K562 (cell line): ENCODE results near the gene SON. TPM values are rescaled to one million over a fixed set of nuclear protein-coding genes. Genes with fewer than 3 reads are reported as not detected.

Experiments
- ARID3A ChIP-seq: IDR thresholded peaks from 2 replicates; pipeline ENCODE4 v1.6.1; 2012; ENCODE audit warnings: low read depth, low read length, improper control_type of control experiment, borderline replicate concordance
- ATF3 ChIP-seq, 2 experiments: fragments of 450-650 bp in 1 of 2; sonication (generic) in 1 of 2; formaldehyde crosslinking in 1 of 2; IDR thresholded peaks in 1 of 2; conservative IDR thresholded peaks in 1 of 2; 2 replicates each; pipeline versions ENCODE4 v1.6.1 to v1.8.1; 2016 to 2023; ENCODE audit warnings: mild to moderate bottlenecking in 2 of 2, moderate library complexity in 2 of 2, inconsistent platforms in 1 of 2, missing genetic modification reagents in 1 of 2
- BRD4 ChIP-seq: fragments of 200-600 bp; sonication (generic); IDR thresholded peaks from 2 replicates; pipeline ENCODE4 v1.6.1; 2017; ENCODE audit warnings: inconsistent platforms
- E2F1 ChIP-seq: sonication (generic); formaldehyde crosslinking; IDR thresholded peaks from 2 replicates; pipeline ENCODE4 v1.8.1; 2023; ENCODE audit warnings: mild to moderate bottlenecking, missing genetic modification reagents, moderate library complexity
- E2F4 ChIP-seq: sonication (generic); formaldehyde crosslinking; IDR thresholded peaks from 2 replicates; pipeline ENCODE4 v1.8.0; 2022; ENCODE audit warnings: mild to moderate bottlenecking, low read depth, missing genetic modification reagents
- EHMT2 ChIP-seq: fragments of 450-650 bp; IDR thresholded peaks from 2 replicates; pipeline ENCODE4 v1.6.1; 2018; ENCODE audit warnings: antibody characterized with exemption
- JUND ChIP-seq, 2 experiments: IDR thresholded peaks; 2 replicates in 1 of 2; 3 replicates in 1 of 2; pipeline ENCODE4 v1.6.1; 2011; ENCODE audit warnings: borderline replicate concordance in 2 of 2, low read depth in 2 of 2, low read length in 2 of 2, improper control_type of control experiment in 1 of 2, missing biosample characterization in 1 of 2, missing genetic modification characterization in 1 of 2, missing genetic modification reagents in 1 of 2
- KAT8 ChIP-seq: fragments of 450-650 bp; IDR thresholded peaks from 2 replicates; pipeline ENCODE4 v1.6.1; 2016; ENCODE audit warnings: low read depth, mild to moderate bottlenecking
- KLF10 ChIP-seq: fragments of 250-450 bp; sonication (Bioruptor Pico); IDR thresholded peaks from 2 replicates; pipeline ENCODE4 v1.6.1; 2021; ENCODE audit warnings: matching md5 sums
- LEF1 ChIP-seq: fragments of 450-650 bp; IDR thresholded peaks from 2 replicates; pipeline ENCODE4 v1.6.1; 2016; ENCODE audit warnings: mild to moderate bottlenecking
- NUFIP1 ChIP-seq: fragments of 450-650 bp; IDR thresholded peaks from 2 replicates; pipeline ENCODE4 v1.6.1; 2018; ENCODE audit not compliant: partially characterized antibody
- RAD21 ChIP-seq, 2 experiments: fragments of 250-450 bp in 1 of 2; fragments of 450-650 bp in 1 of 2; sonication (Bioruptor Pico) in 1 of 2; formaldehyde crosslinking in 1 of 2; IDR thresholded peaks in 1 of 2; conservative IDR thresholded peaks in 1 of 2; 2 replicates each; pipeline versions ENCODE4 v1.4.0 to v1.8.0; 2020 to 2022; ENCODE audit warnings: mild to moderate bottlenecking in 2 of 2, moderate library complexity in 1 of 2
- RBM34 ChIP-seq: fragments of 200-400 bp; formaldehyde crosslinking; IDR thresholded peaks from 2 replicates; pipeline ENCODE4 v1.6.1; 2018; ENCODE audit warnings: low read length, borderline replicate concordance; ENCODE audit not compliant: insufficient read depth
- SAFB2 ChIP-seq: fragments of 200-400 bp; formaldehyde crosslinking; IDR thresholded peaks from 2 replicates; pipeline ENCODE4 v1.6.1; 2018; ENCODE audit warnings: borderline replicate concordance, low read length, low read depth, moderate library complexity; ENCODE audit not compliant: severe bottlenecking
- SIN3A ChIP-seq, 2 experiments: fragments of 150-350 bp in 1 of 2; IDR thresholded peaks; 2 replicates each; pipeline ENCODE4 v1.6.1; 2011 to 2016; ENCODE audit warnings: borderline replicate concordance in 2 of 2, low read depth in 2 of 2, low read length in 2 of 2, mild to moderate bottlenecking in 2 of 2, moderate library complexity in 2 of 2; ENCODE audit not compliant: control insufficient read depth in 1 of 2
- SRSF1 ChIP-seq: fragments of 200-400 bp; formaldehyde crosslinking; IDR thresholded peaks from 2 replicates; pipeline ENCODE4 v1.6.1; 2017; ENCODE audit warnings: mild to moderate bottlenecking, low read depth, low read length, moderate library complexity
- TBP ChIP-seq: optimal IDR thresholded peaks from 2 replicates; pipeline ENCODE3; 2011; ENCODE audit warnings: low read depth, low read length, improper control_type of control experiment
- WHSC1 ChIP-seq: IDR thresholded peaks from one replicate; pipeline ENCODE4 v1.6.1; 2012; ENCODE audit warnings: low read length, control low read depth, inconsistent platforms
- ZBTB1 ChIP-seq: sonication (generic); formaldehyde crosslinking; IDR thresholded peaks from 2 replicates; pipeline ENCODE4 v1.8.1; 2023; ENCODE audit warnings: missing genetic modification reagents, low read depth, mild to moderate bottlenecking, borderline replicate concordance
- ZNF212 ChIP-seq: fragments of 450-650 bp; formaldehyde crosslinking; IDR thresholded peaks from 2 replicates; pipeline ENCODE4 v1.4.0; 2020; ENCODE audit warnings: mild to moderate bottlenecking
- ZNF707 ChIP-seq: fragments of 250-450 bp; sonication (Bioruptor Pico); conservative IDR thresholded peaks from 2 replicates; pipeline ENCODE4 v1.8.0; 2022; ENCODE audit warnings: inconsistent platforms, mild to moderate bottlenecking, moderate library complexity
- polyA plus RNA-seq, 8 experiments: library from polyadenylated mRNA; depleted of rRNA in 4 of 8; stranded (reverse) in 5 of 8; unstranded in 3 of 8; fragments of >200 nt; fragmentation: Nextera tagmentation in 2 of 8; fragmentation: Illumina TruSeq in 1 of 8; extraction: Ambion mirVana in 2 of 8; extraction: Trizol in 1 of 8; gene quantifications; 2 replicates each; pipeline versions ENCODE4 v1.2.1 to v1.2.3, GENCODE V29; 2011 to 2014; ENCODE audit warnings: inconsistent platforms in 1 of 8, missing spikeins in 1 of 8
- total RNA-seq, 7 experiments: library from RNA; depleted of rRNA in 6 of 7; stranded (reverse); fragments of >200 nt in 6 of 7; fragmentation: Illumina TruSeq in 2 of 7; extraction: Trizol in 2 of 7; gene quantifications; 2 replicates each; pipeline versions ENCODE4 v1.2.1 to v1.2.3, GENCODE V29; 2011 to 2021; ENCODE audit warnings: low replicate concordance in 1 of 7

SON gene
- total and polyA plus RNA-seq, 9 of the 15 experiments (the other 6 are each of a cell fraction or from before 2014, with no cell fraction given), result 105 to 742 (median 187) TPM

GRCh38 chr21:33541756-33542639 lies 840 bp upstream of the SON start, which contains the start of gene GART (continued):
- TF ChIP-seq SIN3A (IDR thresholded peaks at IDR 0.05; ENCODE audit: borderline replicate concordance in 2 of 2, control insufficient read depth in 1 of 2, low read depth in 2 of 2, low read length in 2 of 2), result peak; percentile 85 to 91
- TF ChIP-seq NUFIP1, result no peak
- no peak for TF ChIP-seq KAT8
- no peak for TF ChIP-seq ZNF212 (CRISPR knock-in tag)
- TF ChIP-seq WHSC1, result no peak
- TF ChIP-seq RBM34, result no peak
- no peak for TF ChIP-seq LEF1
- TF ChIP-seq BRD4, result peak; percentile 98
- TF ChIP-seq SRSF1, result no peak
- TF ChIP-seq EHMT2, result no peak
- no peak for TF ChIP-seq ZNF707
- TF ChIP-seq RAD21 (CRISPR knock-in tag; conservative IDR thresholded peaks at IDR 0.05 in 1 of 2, IDR thresholded peaks at IDR 0.05 in 1 of 2), result no peak
- no peak; the same call in none of the 2 replicates for TF ChIP-seq E2F1 (CRISPR knock-in tag)
- TF ChIP-seq JUND (IDR thresholded peaks at IDR 0.05; ENCODE audit: borderline replicate concordance, low read depth, low read length), result no peak
- no peak; the same call in 2 of the 3 replicates for TF ChIP-seq JUND (tag; IDR thresholded peaks at IDR 0.05; ENCODE audit: borderline replicate concordance, low read depth, low read length)
- TF ChIP-seq ATF3 (IDR thresholded peaks at IDR 0.05), result no peak
- no peak for TF ChIP-seq ATF3 (CRISPR knock-in tag; conservative IDR thresholded peaks at IDR 0.05)
- peak; percentile 18; the same call in 1 of the 2 replicates for TF ChIP-seq ARID3A
- TF ChIP-seq TBP, result peak; percentile 92
- TF ChIP-seq KLF10, result no peak
- TF ChIP-seq ZBTB1 (CRISPR knock-in tag), result no peak
- TF ChIP-seq SAFB2, result no peak
- TF ChIP-seq E2F4 (CRISPR knock-in tag), result peak; percentile 71; the same call in 1 of the 2 replicates
